Measurements from ENCODE around the gene CERS6.

DNA sequence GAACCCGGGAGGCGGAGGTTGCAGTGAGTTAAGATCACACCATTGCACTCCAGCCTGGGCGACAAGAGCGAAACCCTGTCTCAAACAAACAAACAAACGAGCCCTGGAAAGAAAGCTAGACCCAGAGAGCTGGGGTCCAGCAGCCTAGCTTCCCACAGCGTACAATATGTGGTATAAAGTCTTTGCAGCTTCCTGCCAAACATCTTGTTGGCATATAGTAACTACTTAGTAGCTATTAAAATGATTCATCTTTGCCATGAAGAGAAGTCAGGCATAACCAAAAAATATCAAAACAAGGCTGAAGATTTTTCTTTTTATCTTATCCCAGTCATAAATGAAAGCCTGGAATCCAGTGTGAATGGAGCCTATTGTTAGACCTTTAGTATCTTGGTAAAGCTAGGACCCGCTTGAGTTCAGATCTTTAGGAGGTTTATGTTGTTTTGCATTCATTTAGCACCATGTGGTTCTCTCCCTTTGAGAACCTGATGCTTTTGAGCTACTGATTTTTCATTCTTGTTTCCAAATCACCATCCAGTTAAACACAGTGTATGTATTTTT, 206.7 kb downstream of the CERS6 start:
- TF ChIP-seq TARDBP (IDR thresholded peaks at IDR 0.05) (no peak), FOXK2 (IDR thresholded peaks at IDR 0.05) (no peak), HDGF (IDR thresholded peaks at IDR 0.05; ENCODE audit: borderline replicate concordance) (no peak), BHLHE40 (IDR thresholded peaks at IDR 0.05; ENCODE audit: borderline replicate concordance) (no peak), SUZ12 (IDR thresholded peaks at IDR 0.05) (no peak), ZNF384 (IDR thresholded peaks at IDR 0.05) (no peak), L3MBTL2 (conservative IDR thresholded peaks at IDR 0.05) (no peak), NFRKB (IDR thresholded peaks at IDR 0.05) (no peak)

All from HEK293T (cell line).